GM19328 (cell line): ENCODE results near the gene CPNE7.
"Not testable (repeated sequence)": the region's sequence is repeated elsewhere in the genome, so short reads cannot be mapped to it uniquely, and the experiment has no call there.

Source experiments
- ATAC-seq: cut with Tn5 transposase; IDR thresholded peaks from one replicate; pipeline ENCODE4 v1.9.1; 2021; ENCODE audit warnings: mild to moderate bottlenecking, moderate library complexity; ENCODE audit not compliant: unreplicated experiment

The CPNE7 gene

GRCh38 chr16:89565506-89566372 is 9.8 kb upstream of the CPNE7 start:
- ATAC-seq, result no peak

GRCh38 chr16:89567656-89568594 is 7.6 kb upstream of the CPNE7 start:
- ATAC-seq, result no peak

GRCh38 chr16:89569506-89570341 is 5.8 kb upstream of the CPNE7 start:
- no peak for ATAC-seq

- no peak for ATAC-seq
Measured at GRCh38 chr16:89570342-89570923, 5.1 kb upstream of the CPNE7 start.

- ATAC-seq, result not testable (repeated sequence)
Measured at GRCh38 chr16:89570983-89571598, 4.5 kb upstream of the CPNE7 start.

- no peak for ATAC-seq
Measured at GRCh38 chr16:89571636-89572035, 3.9 kb upstream of the CPNE7 start.

GRCh38 chr16:89572073-89572484 is 3.5 kb upstream of the CPNE7 start:
- no peak for ATAC-seq

- no peak for ATAC-seq
Measured at GRCh38 chr16:89572485-89573205, 2.9 kb upstream of the CPNE7 start.

GRCh38 chr16:89573826-89574680 is 1.5 kb upstream of the CPNE7 start:
- no peak for ATAC-seq

- ATAC-seq, result no peak
Measured at GRCh38 chr16:89574681-89575246, 794 bp upstream of the CPNE7 start.

- no peak for ATAC-seq
Measured at GRCh38 chr16:89576153-89577054, 846 bp downstream of the CPNE7 start.

- no peak for ATAC-seq
Measured at GRCh38 chr16:89577055-89577759, 1.6 kb downstream of the CPNE7 start.

- ATAC-seq, result no peak
Measured at GRCh38 chr16:89579351-89579750, 3.8 kb downstream of the CPNE7 start.

GRCh38 chr16:89581045-89581695 is 5.6 kb downstream of the CPNE7 start:
- ATAC-seq, result no peak

- no peak for ATAC-seq
Measured at GRCh38 chr16:89581861-89582563, 6.5 kb downstream of the CPNE7 start.
